HG03025 (cell line): ENCODE data around the gene ARRDC3.
A peak's percentile ranks its signal among the peaks of the same experiment; 100 is the strongest.
"Not testable (repeated sequence)": the region's sequence is repeated elsewhere in the genome, so short reads cannot be mapped to it uniquely, and the experiment has no call there.

Experiments used
- ATAC-seq: cut with Tn5 transposase; IDR thresholded peaks from one replicate; pipeline ENCODE4 v1.9.1; 2021; ENCODE audit warnings: mild to moderate bottlenecking, moderate library complexity; ENCODE audit not compliant: unreplicated experiment, low FRiP score

Gene ARRDC3

GRCh38 chr5:91385596-91385995 is 2.5 kb upstream of the ARRDC3 start:
- ATAC-seq, result not testable (repeated sequence)

- ATAC-seq, result no peak
These were observed 1.7 kb upstream of the ARRDC3 start for GRCh38 chr5:91384671-91385430.

GRCh38 chr5:91383956-91384300 is 811 bp upstream of the ARRDC3 start:
- ATAC-seq, result no peak

GRCh38 chr5:91382530-91383026 is 539 bp downstream of the ARRDC3 start:
- no peak for ATAC-seq

GRCh38 chr5:91381774-91382359 is 1.2 kb downstream of the ARRDC3 start:
- no peak for ATAC-seq

GRCh38 chr5:91381239-91381773 is 1.8 kb downstream of the ARRDC3 start:
- no peak for ATAC-seq

GRCh38 chr5:91380491-91381238 is 2.5 kb downstream of the ARRDC3 start:
- ATAC-seq, result peak; percentile 43

GRCh38 chr5:91379914-91380490 is 3.1 kb downstream of the ARRDC3 start:
- ATAC-seq, result peak; percentile 59

- ATAC-seq, result no peak
These were observed 3.7 kb downstream of the ARRDC3 start for GRCh38 chr5:91379246-91379913.

GRCh38 chr5:91378752-91379211 is 4.3 kb downstream of the ARRDC3 start:
- ATAC-seq, result no peak

- ATAC-seq, result no peak
These were observed 8.1 kb downstream of the ARRDC3 start for GRCh38 chr5:91374893-91375520.

GRCh38 chr5:91373600-91373999 is 9.5 kb downstream of the ARRDC3 start:
- no peak for ATAC-seq

GRCh38 chr5:91373006-91373405 is 10.1 kb downstream of the ARRDC3 start:
- ATAC-seq, result no peak

GRCh38 chr5:91369480-91369879 is 13.6 kb downstream of the ARRDC3 start:
- ATAC-seq, result no peak

GRCh38 chr5:91367908-91368648 is 15.0 kb downstream of the ARRDC3 start:
- no peak for ATAC-seq

- no peak for ATAC-seq
These were observed 15.8 kb downstream of the ARRDC3 start for GRCh38 chr5:91367344-91367743.

GRCh38 chr5:91366551-91366950 is 16.6 kb downstream of the ARRDC3 start:
- ATAC-seq, result no peak

GRCh38 chr5:91365498-91365897 is 17.6 kb downstream of the ARRDC3 start:
- no peak for ATAC-seq

GRCh38 chr5:91362935-91363334 is 20.2 kb downstream of the ARRDC3 start:
- no peak for ATAC-seq
